Progenitor cell of endocrine pancreas (in vitro differentiated cells): ENCODE measurements around the gene IGSF23. TPM values are rescaled to one million over a fixed set of nuclear protein-coding genes. Genes with fewer than 3 reads are reported as not detected.
A peak's percentile ranks its signal among the peaks of the same experiment; 100 is the strongest.

ENCODE experiments used
- DNase-seq: peaks from one replicate; pipeline ENCODE4 v3.0.0; 2021; ENCODE audit warnings: low spot score; ENCODE audit not compliant: unreplicated experiment
- H3K27ac Mint-ChIP-seq: 2 replicates; pipeline ENCODE4 v1.8.0; 2021; ENCODE audit warnings: mild to moderate bottlenecking, moderate library complexity, mixed read lengths
- H3K27me3 Mint-ChIP-seq: 2 replicates; pipeline ENCODE4 v1.8.0; 2021; ENCODE audit warnings: mixed read lengths
- H3K36me3 Mint-ChIP-seq: 2 replicates; pipeline ENCODE4 v1.8.0; 2022; ENCODE audit warnings: mixed read lengths; ENCODE audit not compliant: insufficient read depth
- H3K4me1 Mint-ChIP-seq: 2 replicates; pipeline ENCODE4 v1.8.0; 2021; ENCODE audit warnings: low read depth, mixed read lengths
- H3K4me3 Mint-ChIP-seq: 2 replicates; pipeline ENCODE4 v1.8.0; 2021; ENCODE audit warnings: low read depth, mild to moderate bottlenecking, moderate library complexity, mixed read lengths
- H3K9me3 Mint-ChIP-seq: 2 replicates; pipeline ENCODE4 v1.8.0; 2021; ENCODE audit warnings: low read depth, mixed read lengths
- total RNA-seq: library from RNA; stranded (reverse); gene quantifications from 2 replicates; pipeline ENCODE4 v1.2.1, GENCODE V29; 2021
- TF ChIP-seq, protein P1 (sequence below): fragments of 200-600 bp; sonication (generic); IDR thresholded peaks from one replicate; pipeline ENCODE4 v1.5.0; 2021; ENCODE audit warnings: antibody characterized with exemption, mild to moderate bottlenecking; ENCODE audit not compliant: unreplicated experiment

IGSF23 gene
- total RNA-seq, 1 donor from 2014 or later = 0.67 TPM

DNA sequence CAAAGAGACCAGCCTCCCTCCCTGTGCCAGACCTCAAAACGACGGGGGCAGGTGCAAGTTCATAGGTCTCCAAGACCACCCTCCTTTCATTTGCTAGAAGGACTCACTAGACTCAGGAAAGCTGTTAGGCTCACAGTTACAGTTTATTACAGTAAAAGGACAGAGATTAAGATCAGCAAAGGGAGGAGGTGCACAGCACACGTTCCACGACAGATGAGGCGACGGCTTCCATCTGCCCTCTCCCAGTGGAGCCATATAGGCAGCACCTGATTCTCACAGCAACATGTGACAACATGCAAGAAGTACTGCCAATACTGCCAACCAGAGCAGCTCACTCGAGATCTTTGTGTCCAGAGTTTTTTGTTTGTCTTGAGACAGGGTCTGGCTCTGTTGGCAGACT lies 48.5 kb downstream of the IGSF23 start:
- Mint-ChIP-seq H3K36me3 (peaks cover 29% of the 10 kb centered on the region), H3K4me1 (peaks cover 2% of the 10 kb centered on the region), H3K4me3 (no peak overlapping the region), H3K27me3 (no peaks in the 10 kb centered on the region), H3K27ac (no peak overlapping the region), H3K9me3 (no peaks in the 10 kb centered on the region)
- no peak for DNase-seq
- TF ChIP-seq, protein P1, sequence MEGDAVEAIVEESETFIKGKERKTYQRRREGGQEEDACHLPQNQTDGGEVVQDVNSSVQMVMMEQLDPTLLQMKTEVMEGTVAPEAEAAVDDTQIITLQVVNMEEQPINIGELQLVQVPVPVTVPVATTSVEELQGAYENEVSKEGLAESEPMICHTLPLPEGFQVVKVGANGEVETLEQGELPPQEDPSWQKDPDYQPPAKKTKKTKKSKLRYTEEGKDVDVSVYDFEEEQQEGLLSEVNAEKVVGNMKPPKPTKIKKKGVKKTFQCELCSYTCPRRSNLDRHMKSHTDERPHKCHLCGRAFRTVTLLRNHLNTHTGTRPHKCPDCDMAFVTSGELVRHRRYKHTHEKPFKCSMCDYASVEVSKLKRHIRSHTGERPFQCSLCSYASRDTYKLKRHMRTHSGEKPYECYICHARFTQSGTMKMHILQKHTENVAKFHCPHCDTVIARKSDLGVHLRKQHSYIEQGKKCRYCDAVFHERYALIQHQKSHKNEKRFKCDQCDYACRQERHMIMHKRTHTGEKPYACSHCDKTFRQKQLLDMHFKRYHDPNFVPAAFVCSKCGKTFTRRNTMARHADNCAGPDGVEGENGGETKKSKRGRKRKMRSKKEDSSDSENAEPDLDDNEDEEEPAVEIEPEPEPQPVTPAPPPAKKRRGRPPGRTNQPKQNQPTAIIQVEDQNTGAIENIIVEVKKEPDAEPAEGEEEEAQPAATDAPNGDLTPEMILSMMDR = no peak

DNA sequence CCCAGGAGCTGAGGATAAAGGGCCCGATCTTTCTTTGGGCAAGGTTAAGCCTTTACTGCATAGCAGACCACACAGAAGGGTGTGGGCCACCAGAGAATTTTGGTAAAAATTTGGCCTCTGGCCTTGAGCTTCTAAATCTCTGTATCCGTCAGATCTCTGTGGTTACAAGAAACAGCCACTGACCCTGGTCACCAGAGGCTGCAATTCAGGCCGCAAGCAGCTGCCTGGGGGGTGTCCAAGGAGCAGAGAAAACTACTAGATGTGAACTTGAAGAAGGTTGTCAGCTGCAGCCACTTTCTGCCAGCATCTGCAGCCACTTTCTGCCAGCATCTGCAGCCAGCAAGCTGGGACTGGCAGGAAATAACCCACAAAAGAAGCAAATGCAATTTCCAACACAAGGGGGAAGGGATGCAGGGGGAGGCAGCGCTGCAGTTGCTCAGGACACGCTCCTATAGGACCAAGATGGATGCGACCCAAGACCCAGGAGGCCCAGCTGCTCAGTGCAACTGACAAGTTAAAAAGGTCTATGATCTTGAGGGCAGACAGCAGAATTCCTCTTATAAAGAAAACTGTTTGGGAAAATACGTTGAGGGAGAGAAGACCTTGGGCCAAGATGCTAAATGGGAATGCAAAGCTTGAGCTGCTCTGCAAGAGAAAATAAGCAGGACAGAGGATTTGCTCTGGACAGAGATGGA lies 49.5 kb downstream of the IGSF23 start:
- Mint-ChIP-seq H3K27ac (peak overlapping the region; percentile 4), H3K4me1 (no peaks in the 10 kb centered on the region), H3K36me3 (peaks cover 22% of the 10 kb centered on the region), H3K27me3 (no peaks in the 10 kb centered on the region), H3K4me3 (no peak overlapping the region), H3K9me3 (no peaks in the 10 kb centered on the region)
- DNase-seq = no peak
- TF ChIP-seq, protein P1 = no peak

DNA sequence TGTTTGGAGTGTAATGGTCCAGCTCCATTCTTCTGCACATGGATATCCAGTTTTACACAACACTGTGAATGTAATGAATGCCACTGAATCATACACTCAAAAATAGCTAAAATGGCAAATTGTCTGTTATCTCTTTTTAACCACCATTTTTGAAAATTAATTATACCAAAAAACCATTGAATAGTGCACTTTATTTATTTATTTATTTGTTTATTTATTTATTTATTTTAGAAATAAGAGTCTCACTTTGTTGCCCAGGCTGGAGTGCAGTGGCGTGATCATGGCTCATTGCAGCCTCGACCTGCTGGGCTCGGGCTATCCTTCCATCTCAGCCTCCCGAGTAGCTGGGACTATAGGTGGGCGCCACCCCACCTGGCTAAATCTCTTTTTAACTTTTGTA lies 50.6 kb downstream of the IGSF23 start:
- Mint-ChIP-seq H3K27ac (no peak overlapping the region), H3K9me3 (no peaks in the 10 kb centered on the region), H3K4me3 (no peak overlapping the region), H3K27me3 (no peaks in the 10 kb centered on the region), H3K36me3 (peaks cover 15% of the 10 kb centered on the region), H3K4me1 (no peaks in the 10 kb centered on the region)
- TF ChIP-seq, protein P1 = no peak
- DNase-seq = no peak

DNA sequence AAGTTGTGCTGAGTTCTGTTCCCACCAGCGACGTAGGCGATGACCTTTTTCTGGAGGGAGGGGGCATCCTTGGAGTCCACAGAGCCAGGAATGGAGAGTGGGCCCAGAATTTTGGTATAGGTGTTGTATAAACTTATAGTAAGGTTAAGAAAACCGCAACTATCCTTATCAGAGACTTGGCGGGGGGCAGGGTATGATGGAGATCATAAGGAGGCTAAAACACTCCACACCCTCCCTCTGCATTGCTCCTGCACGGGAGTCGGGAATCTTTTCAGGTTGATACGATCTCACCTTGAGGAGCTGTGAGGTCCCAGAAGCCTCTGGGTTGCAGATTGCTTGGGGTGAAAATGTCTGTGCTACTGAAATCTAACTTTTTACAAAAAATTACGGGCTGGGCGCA lies 51.6 kb downstream of the IGSF23 start:
- Mint-ChIP-seq H3K4me3 (no peak overlapping the region), H3K27ac (peak overlapping the region; percentile 33), H3K27me3 (no peaks in the 10 kb centered on the region), H3K36me3 (peaks cover 16% of the 10 kb centered on the region), H3K4me1 (no peaks in the 10 kb centered on the region), H3K9me3 (no peaks in the 10 kb centered on the region)
- DNase-seq = no peak
- TF ChIP-seq, protein P1 = no peak

DNA sequence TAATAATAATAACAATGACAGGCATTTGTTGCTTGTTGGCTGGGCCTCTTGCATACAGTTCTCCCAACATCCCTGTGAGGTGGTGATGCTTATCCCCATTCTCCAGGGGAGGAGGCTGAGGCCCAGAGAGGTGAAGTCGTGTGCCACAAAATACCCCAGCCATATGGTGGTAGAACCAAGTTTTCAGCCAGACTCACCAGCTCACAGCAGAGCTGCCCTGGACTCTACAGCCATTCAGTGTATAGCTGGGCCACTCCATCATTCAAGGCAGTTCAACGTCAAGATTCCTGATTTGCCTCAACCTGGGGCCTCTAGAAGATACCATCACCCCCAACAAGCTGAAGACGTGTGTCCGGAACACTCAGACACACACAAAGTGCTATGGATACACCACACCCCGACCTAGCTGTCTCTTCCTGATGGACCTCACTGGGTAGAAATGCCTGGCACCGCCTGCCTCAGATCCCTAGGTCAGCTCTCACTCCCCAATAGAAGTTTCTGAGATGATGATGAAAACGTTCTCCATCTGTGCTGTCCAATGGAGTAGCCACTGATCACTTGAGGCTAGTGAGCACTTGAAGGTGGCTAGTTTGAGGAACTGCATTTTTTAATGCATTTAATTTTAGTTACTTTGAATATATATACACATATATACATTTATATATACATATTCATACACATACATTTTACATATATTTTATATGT lies 53.6 kb downstream of the IGSF23 start:
- no peak for DNase-seq
- H3K9me3 Mint-ChIP-seq = no peaks in the 10 kb centered on the region
- peaks cover 10% of the 10 kb centered on the region for H3K36me3 Mint-ChIP-seq
- no peaks in the 10 kb centered on the region for H3K4me1 Mint-ChIP-seq
- no peak overlapping the region for H3K27ac Mint-ChIP-seq
- TF ChIP-seq, protein P1 = no peak
- H3K27me3 Mint-ChIP-seq = no peaks in the 10 kb centered on the region
- H3K4me3 Mint-ChIP-seq = no peak overlapping the region
